Bone marrow (tissue), 2 donors: ENCODE measurements around the gene MSI2.
"Not testable (repeated sequence)": the region's sequence is repeated elsewhere in the genome, so short reads cannot be mapped to it uniquely, and the experiment has no call there.

Experiments used
- DNase-seq, 2 donors: peaks; one replicate each; lab custom pipeline; 2025; lab: John Stamatoyannopoulos, UW

The MSI2 gene

DNA sequence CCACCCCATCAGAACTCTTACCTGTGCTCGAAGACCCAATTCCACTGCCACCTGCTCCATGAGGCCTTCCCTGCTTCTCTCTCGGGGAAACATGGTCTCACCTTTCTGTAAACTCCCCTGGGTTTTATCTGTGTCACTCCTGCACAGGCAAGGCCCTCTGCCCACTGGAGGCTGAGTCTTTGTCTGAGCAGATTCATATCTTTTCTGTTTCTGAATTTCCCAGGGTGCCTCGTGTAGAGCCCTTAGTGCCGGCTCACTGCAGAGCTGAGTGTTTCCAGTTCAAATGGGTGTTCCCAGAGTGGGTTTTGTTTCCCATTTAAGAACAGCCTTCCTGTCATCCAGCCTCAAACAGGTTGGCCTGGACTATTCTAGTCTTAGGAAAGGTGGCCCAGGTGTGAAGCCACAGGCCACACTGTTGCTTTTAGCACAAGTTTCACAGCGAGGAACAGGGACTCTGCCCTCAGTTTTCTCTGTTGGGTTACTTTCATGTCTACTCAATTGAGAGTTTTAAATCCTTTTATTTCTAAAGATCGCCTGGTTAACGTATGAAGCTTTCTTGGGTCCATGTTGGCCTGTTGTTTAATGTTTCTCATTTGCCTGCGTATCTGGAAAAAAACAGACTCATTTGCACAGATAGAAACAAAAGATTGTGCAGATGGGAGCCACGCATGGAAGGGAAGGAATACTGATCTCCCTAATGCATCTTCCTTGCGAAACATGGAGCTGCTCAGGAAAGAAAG, 228.7 kb downstream of the MSI2 start:
- DNase-seq = no peak

GRCh38 chr17:57485566-57485865, 229.2 kb downstream of the MSI2 start:
- no peak for DNase-seq

DNA sequence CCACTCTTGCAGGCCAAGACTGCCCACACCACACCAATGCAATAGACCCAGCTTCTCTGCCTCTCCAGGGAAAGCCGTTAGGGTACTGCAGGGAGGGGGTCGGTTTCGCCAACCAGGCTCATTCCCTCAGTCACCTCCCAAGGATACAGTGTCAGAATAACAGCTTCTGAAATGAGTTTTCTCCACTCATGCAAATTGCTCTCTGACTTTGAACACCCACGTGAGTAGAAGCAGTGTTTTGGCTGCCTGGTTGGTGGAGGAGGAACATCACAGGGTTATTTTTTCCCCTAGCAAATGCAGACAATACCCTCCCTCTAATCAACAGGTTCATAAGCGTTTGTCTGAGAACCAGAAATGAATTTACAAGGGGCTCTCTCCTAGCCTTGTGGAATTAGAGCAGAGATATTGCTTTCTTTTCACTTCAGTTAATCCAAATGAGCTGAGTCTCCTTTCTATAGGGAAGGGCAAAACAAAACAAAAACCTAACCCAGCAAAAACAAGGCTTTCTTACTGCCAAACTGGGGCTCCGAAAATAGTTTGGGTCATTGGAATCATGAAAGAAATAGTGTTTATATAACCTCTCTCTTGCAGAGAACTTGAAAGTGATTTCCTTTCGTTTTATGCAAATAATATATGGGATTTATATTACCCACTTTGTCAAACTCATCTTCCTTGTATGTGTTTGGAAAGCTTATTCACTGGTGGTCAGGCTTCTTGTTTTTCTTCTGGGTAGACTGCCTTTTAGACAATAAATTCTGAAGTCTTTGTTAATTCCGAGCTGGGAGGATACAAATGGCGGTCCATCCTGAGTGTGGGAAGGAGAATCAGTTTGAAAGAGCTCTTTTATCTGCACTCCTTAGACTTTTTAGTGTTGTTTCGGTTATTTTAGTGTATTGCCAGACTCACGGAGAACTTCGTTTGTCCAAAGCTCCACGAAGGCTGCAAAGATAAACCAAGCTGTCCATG, 229.9 kb downstream of the MSI2 start:
- DNase-seq = no peak

DNA sequence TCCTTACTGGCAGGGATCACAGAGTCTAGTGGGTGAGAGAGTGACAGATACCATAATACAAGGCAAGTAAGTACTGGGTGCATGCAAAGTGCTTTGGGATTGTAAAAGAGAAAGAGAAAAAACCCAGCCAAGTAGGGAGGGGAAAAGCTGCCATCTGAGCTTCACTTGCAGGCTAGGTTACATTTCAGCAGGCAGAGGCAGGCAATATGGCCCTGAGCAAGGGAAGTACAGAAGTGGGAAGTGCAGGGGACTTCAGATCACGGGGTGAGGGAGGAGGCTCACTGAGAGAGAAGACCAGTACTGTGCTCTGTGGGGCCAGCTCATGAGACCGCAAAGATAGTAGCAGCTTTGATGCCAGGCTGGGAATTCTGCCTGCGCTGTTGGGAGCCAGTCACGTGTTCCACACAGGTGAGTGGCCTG, 230.6 kb downstream of the MSI2 start:
- DNase-seq = peak in 1 of 2 donors; percentile 58

DNA sequence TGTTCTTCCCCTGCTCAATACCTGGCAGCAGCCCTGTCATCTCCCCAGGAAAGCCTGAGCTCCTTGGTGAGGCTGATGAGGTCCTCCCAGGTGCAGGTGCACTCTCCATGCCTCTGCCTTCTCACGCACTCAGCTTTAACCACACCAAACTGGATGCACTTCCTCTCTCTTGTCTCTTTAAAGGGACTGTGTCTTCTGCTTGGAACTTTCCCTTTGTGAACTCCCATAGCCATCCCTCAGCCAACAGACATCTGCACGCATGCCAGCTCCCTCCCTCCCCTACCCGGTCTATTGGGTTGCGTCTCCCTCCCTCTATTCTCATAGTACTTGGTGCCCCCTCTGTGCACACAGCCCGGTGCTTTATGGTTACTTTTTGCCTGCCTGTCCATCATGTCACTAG, 231.2 kb downstream of the MSI2 start:
- no peak for DNase-seq

GRCh38 chr17:57488856-57489255, 232.5 kb downstream of the MSI2 start:
- DNase-seq = no peak

- no peak for DNase-seq
Measured at GRCh38 chr17:57489321-57489720, 233.0 kb downstream of the MSI2 start.

GRCh38 chr17:57490111-57490845, 234.0 kb downstream of the MSI2 start:
- DNase-seq = no peak

- DNase-seq = no peak
Measured at GRCh38 chr17:57490890-57491289, 234.6 kb downstream of the MSI2 start.

- peak in 1 of 2 donors; percentile 38 for DNase-seq
Measured at GRCh38 chr17:57493171-57493570, 236.8 kb downstream of the MSI2 start.

- no peak for DNase-seq
Measured at GRCh38 chr17:57493625-57494024, 237.3 kb downstream of the MSI2 start.

DNA sequence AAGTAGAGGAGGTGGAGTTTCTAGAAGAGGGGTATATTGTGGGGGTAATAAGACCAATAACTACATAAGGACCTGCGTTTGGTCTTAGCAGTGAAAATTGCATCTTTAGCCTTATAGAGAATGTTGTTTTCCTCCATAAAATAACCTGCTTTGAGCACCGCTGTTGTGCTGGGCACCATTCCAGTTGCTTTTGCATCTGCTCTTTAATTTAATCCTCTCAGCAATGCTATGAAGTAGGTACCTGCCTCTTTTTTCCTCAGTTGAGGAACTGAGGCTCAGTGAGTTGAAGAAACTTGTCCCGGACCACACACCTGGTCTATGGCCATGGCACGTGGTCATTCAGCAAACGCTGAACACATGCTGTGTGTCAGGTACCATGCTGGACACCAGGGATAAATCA, 238.1 kb downstream of the MSI2 start:
- no peak for DNase-seq

DNA sequence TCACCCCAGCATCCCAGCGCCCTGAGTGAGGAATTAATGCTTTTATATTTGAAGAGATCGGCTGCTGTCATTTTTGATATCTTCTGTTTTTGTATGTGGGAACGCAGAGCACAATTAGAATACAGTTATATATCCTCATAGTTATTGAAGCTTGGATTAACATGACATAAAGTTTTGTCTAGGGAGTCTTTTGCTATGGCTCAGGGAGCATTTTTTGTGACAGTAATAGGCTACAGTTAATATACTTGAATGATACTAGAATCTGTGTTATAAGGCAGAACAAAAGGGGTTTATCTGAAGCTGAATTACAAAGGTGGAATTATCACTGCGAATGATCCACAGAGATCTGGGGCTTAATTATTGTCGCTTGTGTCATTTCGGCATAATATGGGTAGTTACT, 239.4 kb downstream of the MSI2 start:
- DNase-seq = no peak

GRCh38 chr17:57496382-57496781, 240.1 kb downstream of the MSI2 start:
- DNase-seq = no peak

- no peak for DNase-seq
Measured at GRCh38 chr17:57498443-57498842, 242.1 kb downstream of the MSI2 start.

- DNase-seq = not testable (repeated sequence)
Measured at GRCh38 chr17:57499221-57499620, 242.9 kb downstream of the MSI2 start.

DNA sequence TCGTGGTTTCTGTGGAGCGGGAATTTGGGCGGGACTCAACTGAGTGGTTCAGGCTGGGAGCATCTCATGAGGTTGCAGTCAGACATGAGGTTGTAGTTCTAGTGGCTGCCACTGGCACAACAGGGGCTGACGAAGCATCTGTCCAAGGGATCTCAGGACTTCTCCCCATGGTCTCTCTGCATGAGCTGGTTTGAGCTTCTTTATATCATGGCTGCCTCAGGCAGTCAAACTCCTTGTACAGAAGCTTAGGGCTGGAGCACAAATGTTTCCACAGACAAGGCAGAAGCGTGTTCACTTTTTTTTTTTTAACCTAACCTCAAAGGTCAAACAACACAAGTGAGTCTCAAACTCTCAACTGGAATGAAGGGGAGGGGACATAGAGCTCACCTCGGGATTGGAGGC, 243.3 kb downstream of the MSI2 start:
- no peak for DNase-seq

DNA sequence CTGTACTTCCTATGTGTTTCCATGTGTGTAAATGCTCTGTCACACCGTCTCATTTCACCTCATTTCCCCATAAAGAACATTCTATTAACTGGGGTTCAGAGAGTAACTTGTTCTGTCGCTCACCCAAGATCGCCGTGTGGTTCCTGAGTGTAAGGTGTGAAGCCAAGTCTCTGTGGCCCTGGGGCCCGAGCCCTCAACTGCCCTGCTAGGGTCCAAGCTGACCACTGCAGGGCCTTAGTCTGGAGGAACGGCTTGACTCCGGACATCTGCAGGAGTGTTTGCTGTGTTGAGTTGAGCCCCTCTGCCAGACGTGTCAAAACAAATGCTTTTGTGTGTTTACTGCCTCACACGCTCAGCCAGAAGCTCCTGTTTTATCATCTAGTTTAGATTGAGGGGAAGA, 244.7 kb downstream of the MSI2 start:
- DNase-seq = no peak

- DNase-seq = no peak
Measured at GRCh38 chr17:57502022-57502421, 245.7 kb downstream of the MSI2 start.

DNA sequence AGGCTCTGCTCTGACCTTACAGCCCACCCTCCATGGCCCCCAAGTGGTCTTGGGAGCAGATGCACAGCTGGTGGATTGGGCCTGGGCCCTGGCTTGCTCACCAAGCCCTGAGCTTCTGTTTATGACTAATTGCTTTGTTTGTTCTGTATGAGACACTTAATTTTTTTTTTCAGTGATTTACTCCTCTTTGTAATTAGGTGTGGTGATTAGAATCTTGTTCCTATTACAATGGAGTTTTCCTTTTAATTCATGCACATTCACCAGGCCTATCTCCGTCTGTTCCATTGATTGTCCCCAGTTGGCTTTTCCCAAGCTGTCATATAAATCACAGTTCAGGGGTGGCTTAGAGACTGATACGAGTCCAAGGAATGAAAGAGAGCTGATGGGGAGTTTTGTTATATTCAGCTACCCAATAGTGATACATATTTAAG, 246.5 kb downstream of the MSI2 start:
- DNase-seq = no peak

DNA sequence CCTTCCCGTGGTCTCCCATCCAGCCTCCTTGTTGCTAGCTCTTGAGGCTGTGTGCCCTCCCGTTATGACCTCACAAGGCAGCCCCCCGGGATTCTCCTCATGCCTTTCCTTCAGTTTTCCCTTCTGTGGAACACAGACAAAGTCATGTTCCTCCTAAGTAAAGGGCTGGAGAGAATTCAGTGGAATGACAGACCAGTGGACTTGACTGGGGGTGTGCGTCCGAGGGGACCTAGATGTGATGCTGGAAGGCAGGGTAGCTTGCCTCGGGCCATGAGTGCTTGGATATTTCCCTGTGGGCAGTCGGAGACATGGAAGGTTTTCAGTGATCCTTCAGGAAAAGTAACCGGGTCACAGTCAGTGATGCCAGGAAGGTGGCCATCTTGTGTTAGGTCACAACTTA, 247.9 kb downstream of the MSI2 start:
- DNase-seq = no peak
